ENCODE results near the gene CR1.
"Not testable (repeated sequence)": the region's sequence is repeated elsewhere in the genome, so short reads cannot be mapped to it uniquely, and the experiment has no call there.

Gene CR1

GRCh38 chr1:207504438-207504837 lies 8.5 kb downstream of the CR1 start:
- DNase-seq, result no peak

GRCh38 chr1:207510444-207510843 lies 14.5 kb downstream of the CR1 start:
- DNase-seq, result no peak

GRCh38 chr1:207514890-207515289 lies 18.9 kb downstream of the CR1 start:
- DNase-seq, result no peak

GRCh38 chr1:207516729-207517128 lies 20.8 kb downstream of the CR1 start:
- DNase-seq, result no peak

GRCh38 chr1:207518608-207519236 lies 22.8 kb downstream of the CR1 start:
- DNase-seq, result no peak

GRCh38 chr1:207519505-207520399 lies 23.8 kb downstream of the CR1 start:
- no peak for DNase-seq

- DNase-seq, result not testable (repeated sequence)
These were observed 24.7 kb downstream of the CR1 start for GRCh38 chr1:207520400-207521345.

GRCh38 chr1:207525239-207525638 lies 29.3 kb downstream of the CR1 start:
- DNase-seq, result not testable (repeated sequence)

- DNase-seq, result not testable (repeated sequence)
These were observed 32.4 kb downstream of the CR1 start for GRCh38 chr1:207528401-207528800.

GRCh38 chr1:207536263-207536662 lies 40.3 kb downstream of the CR1 start:
- not testable (repeated sequence) for DNase-seq

- not testable (repeated sequence) for DNase-seq
These were observed 50.9 kb downstream of the CR1 start for GRCh38 chr1:207546677-207547357.

- not testable (repeated sequence) for DNase-seq
These were observed 58.9 kb downstream of the CR1 start for GRCh38 chr1:207554823-207555222.

- peak; percentile 2 for DNase-seq
These were observed 69.8 kb downstream of the CR1 start for GRCh38 chr1:207565546-207566468.

- not testable (repeated sequence) for DNase-seq
These were observed 76.0 kb downstream of the CR1 start for GRCh38 chr1:207571926-207572325.

- DNase-seq, result not testable (repeated sequence)
These were observed 77.1 kb downstream of the CR1 start for GRCh38 chr1:207573074-207573473.

- peak; percentile 1 for DNase-seq
These were observed 79.4 kb downstream of the CR1 start for GRCh38 chr1:207575381-207575780.

GRCh38 chr1:207578796-207579435 lies 83.0 kb downstream of the CR1 start:
- no peak for DNase-seq

- DNase-seq, result peak; percentile 59
These were observed 83.5 kb downstream of the CR1 start for GRCh38 chr1:207579436-207579799.

GRCh38 chr1:207581496-207582153 lies 85.7 kb downstream of the CR1 start:
- no peak for DNase-seq

- not testable (repeated sequence) for DNase-seq
These were observed 93.5 kb downstream of the CR1 start for GRCh38 chr1:207589506-207589905.

All from fibroblast of upper back skin (primary cell).